22Rv1 (cell line): ENCODE data around the gene KISS1R.

ENCODE experiments used
- H3K27ac ChIP-seq: fragments of 450-650 bp; 2 replicates; pipeline ENCODE4 v1.5.1; 2017
- ZFX ChIP-seq: fragments of 450-650 bp; IDR thresholded peaks from 2 replicates; pipeline ENCODE4 v1.6.1; 2017; ENCODE audit warnings: antibody characterized with exemption, borderline replicate concordance
- TF ChIP-seq, protein P1 (sequence below): fragments of 450-650 bp; IDR thresholded peaks from 2 replicates; pipeline ENCODE4 v1.5.1; 2017; ENCODE audit warnings: mild to moderate bottlenecking

Gene KISS1R

DNA sequence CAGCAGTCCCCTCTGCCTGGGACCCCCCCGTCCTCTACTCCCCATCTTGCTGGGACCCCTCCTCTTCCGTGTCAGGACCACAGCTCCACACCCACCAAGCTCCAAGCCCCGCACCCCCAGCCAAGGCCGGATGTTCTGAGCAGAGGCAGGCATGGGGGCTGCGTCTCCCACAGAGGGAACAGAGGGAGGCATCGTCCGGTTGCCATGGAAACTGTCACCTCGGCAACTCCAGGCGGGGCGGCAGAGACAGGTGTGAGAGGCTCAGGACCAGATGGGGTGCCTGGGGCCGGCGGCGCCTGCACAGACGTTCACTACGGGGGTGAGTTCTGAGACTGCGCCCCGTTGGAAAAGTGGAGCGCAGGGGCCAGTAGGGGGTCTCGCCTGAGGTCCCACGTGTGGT, 18.5 kb upstream of the KISS1R start:
- TF ChIP-seq ZFX = no peak
- TF ChIP-seq, protein P1, sequence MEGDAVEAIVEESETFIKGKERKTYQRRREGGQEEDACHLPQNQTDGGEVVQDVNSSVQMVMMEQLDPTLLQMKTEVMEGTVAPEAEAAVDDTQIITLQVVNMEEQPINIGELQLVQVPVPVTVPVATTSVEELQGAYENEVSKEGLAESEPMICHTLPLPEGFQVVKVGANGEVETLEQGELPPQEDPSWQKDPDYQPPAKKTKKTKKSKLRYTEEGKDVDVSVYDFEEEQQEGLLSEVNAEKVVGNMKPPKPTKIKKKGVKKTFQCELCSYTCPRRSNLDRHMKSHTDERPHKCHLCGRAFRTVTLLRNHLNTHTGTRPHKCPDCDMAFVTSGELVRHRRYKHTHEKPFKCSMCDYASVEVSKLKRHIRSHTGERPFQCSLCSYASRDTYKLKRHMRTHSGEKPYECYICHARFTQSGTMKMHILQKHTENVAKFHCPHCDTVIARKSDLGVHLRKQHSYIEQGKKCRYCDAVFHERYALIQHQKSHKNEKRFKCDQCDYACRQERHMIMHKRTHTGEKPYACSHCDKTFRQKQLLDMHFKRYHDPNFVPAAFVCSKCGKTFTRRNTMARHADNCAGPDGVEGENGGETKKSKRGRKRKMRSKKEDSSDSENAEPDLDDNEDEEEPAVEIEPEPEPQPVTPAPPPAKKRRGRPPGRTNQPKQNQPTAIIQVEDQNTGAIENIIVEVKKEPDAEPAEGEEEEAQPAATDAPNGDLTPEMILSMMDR = no peak
- no peak overlapping the region for H3K27ac ChIP-seq

DNA sequence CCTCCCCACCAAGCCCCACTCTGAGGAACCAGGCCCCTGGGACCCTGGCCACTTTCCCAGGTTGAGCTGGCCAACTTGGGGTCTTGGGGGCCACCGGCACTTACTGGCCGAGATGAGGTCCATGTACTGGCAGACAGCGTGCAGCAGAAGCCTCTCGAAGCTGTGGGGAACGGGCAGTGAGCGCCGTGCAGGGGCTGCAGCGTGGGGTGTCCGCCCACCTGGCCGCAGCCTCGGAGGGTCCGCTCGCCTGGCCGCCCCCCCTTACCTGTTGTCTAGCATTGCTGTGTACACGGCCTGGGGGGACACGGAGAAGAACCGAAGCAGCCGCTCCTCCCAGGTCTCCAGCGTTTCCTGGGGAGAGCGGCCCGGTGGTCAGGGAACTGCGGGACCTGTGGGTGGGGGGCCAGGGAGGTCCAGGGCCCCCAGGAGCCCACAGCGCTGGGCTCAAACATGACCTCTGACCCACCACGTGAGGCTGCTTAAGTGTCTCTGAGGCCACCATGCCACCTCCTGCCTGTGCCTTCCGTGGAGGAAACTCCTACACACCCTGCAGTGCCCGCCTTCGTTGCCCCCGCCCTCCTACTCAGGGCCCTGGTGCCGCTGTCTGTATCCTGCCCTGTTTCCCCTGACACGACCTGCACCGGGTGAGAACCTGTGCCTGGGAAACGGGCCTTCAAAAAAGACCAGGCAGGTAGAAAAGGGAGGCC, 17.6 kb upstream of the KISS1R start:
- peak overlapping the region; percentile 46 for H3K27ac ChIP-seq
- TF ChIP-seq ZFX = no peak
- TF ChIP-seq, protein P1 = no peak

DNA sequence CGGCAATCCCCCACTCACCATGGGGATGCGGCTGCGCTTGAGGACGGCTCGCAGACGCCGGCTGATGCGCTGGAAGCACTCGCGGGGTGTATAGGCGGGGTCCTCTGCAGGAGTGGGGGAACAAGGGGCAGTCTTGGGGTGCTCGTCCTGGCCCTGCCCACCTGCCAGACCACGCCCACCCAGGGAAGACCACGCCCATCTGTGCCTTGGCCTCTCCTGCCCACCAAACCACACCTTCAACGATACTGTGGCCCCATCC, 17.2 kb upstream of the KISS1R start:
- H3K27ac ChIP-seq = peak overlapping the region; percentile 46
- TF ChIP-seq, protein P1 = no peak
- TF ChIP-seq ZFX = no peak

DNA sequence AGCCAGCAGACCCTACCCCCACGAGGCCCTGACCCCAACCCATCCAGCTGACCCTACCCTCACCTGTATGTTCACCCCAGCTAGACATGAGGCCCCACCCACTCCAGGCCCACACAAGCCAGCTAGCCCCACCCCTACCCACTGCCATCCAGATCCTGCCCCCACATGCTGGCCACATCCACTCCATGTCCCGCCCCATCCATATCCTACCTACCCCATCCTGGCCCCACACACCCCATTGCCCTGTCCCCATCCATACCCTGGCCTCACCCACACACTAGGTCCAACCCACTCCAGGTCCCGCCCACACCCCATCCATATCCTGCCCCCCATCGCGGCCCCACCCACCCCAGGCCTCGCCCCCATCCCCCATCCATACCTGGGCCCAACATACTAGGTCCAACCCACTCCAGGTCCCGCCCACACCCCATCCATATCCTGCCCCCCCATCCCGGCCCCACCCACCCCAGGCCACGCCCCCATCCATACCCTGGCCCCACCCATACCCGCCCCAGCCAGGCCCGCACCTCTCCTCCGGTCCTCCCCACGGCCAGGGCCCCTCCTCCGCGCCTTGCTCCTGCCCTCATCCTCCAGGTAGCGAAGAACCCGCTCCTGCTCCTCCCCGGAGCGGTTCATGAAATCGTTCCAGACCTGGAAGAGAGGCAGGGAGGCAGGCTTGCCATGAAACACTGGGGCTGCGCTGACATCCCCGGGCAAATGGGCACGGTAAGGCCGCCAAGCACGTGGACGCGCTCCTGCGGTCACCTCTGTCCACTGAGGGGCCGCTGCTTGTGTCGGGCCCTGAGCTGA, 16.6 kb upstream of the KISS1R start:
- TF ChIP-seq, protein P1 = no peak
- no peak for TF ChIP-seq ZFX

DNA sequence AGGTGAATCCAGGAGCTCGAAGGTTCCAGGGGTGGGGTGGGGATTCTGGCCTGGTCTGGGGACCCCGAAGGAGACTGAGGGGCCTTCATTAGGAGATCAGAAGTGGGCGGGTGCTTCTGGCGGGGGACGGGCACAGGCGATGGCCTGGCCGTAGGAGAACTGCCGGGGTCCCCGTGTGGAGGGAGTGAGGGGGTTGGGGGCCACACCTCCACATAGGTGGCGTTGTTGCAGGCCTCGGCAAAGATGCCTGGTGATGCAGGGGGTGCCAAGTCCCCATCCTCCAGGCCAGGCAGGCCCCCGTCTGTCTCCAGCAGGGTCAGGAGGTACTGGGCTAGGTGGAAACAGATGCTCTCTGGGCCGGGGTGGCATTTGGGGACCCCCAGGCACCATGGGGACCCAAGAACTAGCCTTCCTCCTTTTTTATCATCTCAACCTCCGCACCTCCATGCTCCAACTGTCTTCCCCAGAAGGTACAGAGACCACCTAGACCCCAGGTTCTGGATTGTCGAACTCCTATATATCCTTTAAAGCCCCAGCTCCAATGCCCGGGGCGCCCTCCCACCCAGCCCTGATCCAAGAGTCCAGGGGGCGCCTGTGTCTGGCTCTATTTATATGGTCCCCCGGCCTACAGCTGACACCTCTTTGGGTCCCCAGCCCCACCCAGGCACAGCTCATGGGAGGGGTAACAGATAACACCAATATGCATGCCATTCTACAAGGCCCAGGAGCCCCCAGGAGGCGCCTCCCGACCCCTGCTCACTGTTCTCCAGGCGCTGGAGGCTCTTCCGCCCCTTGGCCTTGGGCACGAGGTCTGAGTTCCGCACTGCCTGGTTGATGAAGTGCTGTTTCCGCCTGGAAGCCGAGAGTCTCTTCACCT, 15.7 kb upstream of the KISS1R start:
- TF ChIP-seq, protein P1 = no peak
- H3K27ac ChIP-seq = peak overlapping the region; percentile 64

More for the DNA sequence above, 16.6 kb upstream of the KISS1R start:
- H3K27ac ChIP-seq = peak overlapping the region; percentile 64

DNA sequence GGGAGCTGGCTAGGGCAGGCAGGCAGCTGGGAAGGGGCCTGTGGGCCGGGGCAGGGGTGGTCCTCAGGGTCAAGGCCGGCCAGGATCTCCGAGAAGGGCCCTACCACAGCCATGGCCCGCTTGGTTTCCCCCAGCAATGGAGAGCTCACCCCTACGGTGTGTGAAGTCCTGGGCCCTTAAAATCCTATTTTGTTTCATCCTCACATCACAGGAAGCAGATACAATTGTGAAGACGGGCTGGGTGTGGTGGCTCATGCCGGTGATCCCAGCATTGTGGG, 15.1 kb upstream of the KISS1R start:
- H3K27ac ChIP-seq = no peak overlapping the region
- TF ChIP-seq, protein P1 = no peak
- TF ChIP-seq ZFX = no peak
